ENCODE results near the gene CFAP97.

DNA sequence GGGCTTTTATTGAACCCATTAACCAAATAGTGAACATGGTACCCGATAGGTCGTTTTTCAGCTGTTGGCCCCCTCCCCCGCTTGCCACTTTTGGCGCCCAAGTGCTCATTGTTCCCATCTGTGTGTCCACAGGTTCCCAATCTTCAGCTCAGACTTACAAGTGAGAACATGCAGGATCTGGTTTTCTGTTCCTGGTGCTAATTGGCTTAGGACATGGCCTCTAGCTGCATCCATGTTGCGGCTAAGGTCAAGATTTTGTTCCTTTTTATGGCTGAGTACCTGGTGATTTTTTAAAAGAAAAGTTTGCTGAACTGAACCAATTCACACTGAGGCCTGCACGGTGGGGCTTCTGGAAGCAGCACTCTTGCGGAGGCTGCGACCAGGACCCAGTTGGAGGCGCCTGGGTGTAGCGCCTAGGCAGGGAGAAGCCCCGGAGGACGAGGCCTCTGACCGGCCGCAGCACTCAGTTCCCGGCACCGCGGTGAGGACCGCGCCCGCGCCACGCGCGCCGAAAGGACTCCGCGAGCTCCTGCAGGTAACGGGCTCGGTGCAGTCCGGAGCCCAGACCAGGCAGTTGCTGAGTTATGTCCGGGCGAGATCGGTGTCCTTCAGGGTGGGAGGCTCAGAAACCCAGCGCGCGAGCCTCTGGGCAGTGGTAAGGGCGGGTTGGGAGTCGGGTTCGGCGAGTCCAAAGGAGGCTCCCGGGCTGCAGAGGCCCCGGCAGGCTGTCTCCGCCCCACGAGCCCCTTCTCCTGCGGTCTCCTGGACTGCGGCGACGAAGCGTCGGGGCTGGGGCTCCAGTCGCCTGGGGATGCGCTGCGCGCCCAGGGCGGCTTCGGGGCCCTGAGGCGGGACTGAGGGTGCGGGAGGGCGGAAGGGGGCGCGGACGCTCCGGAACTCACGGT, 76.5 kb downstream of the CFAP97 start:
- TF ChIP-seq SP1 (CRISPR knock-in tag; IDR thresholded peaks at IDR 0.05) (no peak), GTF3C2 (IDR thresholded peaks at IDR 0.05; ENCODE audit: borderline replicate concordance, extremely low read depth, insufficient read length) (no peak), FOSL1 (tag; conservative IDR thresholded peaks at IDR 0.05) (no peak), ASH1L (IDR thresholded peaks at IDR 0.05; ENCODE audit: borderline replicate concordance, low read depth, partially characterized antibody) (no peak), MED1 (CRISPR knock-in tag; IDR thresholded peaks at IDR 0.05; ENCODE audit: borderline replicate concordance) (no peak), JUN (IDR thresholded peaks at IDR 0.05; ENCODE audit: borderline replicate concordance, low read depth, low read length) (no peak), JUN (CRISPR knock-in tag; IDR thresholded peaks at IDR 0.05; ENCODE audit: borderline replicate concordance) (no peak), GATAD2B (IDR thresholded peaks at IDR 0.05; ENCODE audit: borderline replicate concordance) (no peak), CHD7 (IDR thresholded peaks at IDR 0.05; ENCODE audit: low read depth, low read length) (no peak), ZNF707 (CRISPR knock-in tag; conservative IDR thresholded peaks at IDR 0.05) (no peak)
- TF ChIP-seq, protein P1, sequence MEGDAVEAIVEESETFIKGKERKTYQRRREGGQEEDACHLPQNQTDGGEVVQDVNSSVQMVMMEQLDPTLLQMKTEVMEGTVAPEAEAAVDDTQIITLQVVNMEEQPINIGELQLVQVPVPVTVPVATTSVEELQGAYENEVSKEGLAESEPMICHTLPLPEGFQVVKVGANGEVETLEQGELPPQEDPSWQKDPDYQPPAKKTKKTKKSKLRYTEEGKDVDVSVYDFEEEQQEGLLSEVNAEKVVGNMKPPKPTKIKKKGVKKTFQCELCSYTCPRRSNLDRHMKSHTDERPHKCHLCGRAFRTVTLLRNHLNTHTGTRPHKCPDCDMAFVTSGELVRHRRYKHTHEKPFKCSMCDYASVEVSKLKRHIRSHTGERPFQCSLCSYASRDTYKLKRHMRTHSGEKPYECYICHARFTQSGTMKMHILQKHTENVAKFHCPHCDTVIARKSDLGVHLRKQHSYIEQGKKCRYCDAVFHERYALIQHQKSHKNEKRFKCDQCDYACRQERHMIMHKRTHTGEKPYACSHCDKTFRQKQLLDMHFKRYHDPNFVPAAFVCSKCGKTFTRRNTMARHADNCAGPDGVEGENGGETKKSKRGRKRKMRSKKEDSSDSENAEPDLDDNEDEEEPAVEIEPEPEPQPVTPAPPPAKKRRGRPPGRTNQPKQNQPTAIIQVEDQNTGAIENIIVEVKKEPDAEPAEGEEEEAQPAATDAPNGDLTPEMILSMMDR (IDR thresholded peaks at IDR 0.05 in 2 of 3, conservative IDR thresholded peaks at IDR 0.05 in 1 of 3; ENCODE audit: insufficient read depth in 2 of 3, low read depth in 1 of 3, low read length in 3 of 3), result no peak
- TF ChIP-seq, protein P2, sequence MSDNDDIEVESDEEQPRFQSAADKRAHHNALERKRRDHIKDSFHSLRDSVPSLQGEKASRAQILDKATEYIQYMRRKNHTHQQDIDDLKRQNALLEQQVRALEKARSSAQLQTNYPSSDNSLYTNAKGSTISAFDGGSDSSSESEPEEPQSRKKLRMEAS (CRISPR knock-in tag; IDR thresholded peaks at IDR 0.05), result no peak
